ENCODE data around the gene PNPLA2.

PNPLA2 gene

DNA sequence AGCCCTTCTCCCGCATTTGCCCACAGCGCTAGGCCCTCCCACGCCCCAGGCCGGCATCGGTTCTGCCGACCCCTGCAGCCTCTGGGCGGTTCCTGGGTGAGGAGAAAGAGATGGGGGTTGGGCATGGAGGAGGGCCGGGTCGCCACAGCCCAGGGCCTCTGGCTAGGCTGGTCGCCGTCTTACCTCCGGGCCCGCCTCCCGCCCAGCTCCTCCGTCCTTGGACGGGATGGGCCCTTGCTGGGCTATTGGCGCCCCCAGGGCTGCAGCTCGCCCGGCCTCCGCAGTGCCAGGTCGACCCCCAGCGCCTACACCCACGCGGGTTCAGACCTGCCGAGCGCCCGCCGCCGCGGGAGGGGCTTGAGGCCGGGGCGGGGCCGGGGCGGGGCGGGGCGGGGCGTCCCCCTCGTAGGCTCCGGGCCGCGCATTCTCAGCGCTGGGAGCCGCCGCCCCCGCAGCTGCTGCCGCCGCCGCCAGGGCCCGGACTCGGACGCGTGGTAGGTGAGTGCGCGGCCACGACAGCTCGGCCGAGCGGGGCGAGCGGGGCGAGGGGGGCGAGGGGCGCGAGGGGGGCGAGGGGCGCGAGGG is 13.9 kb downstream of the PNPLA2 start, which contains the start of gene CD151:
Gene CD151, plus strand, starts transcription at position 424 of the 585 bp plus-strand sequence. CDS start 3,118 bp downstream, outside the sequence.
- DNase-seq: no peak

DNA sequence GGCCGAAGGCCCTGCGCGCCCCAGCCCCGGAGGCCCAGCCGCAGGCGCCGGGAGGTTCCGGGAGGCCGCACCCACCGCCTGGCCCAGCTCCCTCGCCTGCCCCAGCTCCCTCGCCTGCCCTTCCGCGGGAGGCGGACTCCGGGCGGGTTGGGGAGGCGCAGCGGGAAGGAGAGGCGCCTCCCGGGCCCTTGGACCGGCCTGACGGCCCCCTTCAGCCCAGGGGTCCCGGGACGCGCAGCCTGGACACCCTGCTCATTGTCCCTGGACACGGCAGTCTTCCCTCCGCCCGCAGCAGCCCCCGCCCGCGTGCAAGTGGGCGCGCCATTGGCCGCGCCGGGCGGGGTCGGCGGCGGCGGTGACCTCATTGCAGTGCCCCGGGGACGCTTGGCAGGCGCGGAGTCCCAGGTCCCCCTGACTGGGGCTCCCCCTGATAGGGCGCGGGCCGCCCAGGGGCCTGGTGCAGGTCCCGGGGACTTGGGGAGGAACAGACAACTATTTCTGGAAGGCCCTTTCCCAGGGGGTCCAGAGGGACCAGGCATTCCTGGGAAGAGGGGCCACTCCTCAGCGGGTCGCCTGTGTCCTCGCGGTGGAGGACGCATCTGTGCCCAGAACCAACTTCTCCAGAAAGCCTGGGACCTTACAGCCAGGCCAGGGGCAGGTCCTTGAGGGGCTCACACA is 14.5 kb downstream of the PNPLA2 start:
- no peak for DNase-seq

DNA sequence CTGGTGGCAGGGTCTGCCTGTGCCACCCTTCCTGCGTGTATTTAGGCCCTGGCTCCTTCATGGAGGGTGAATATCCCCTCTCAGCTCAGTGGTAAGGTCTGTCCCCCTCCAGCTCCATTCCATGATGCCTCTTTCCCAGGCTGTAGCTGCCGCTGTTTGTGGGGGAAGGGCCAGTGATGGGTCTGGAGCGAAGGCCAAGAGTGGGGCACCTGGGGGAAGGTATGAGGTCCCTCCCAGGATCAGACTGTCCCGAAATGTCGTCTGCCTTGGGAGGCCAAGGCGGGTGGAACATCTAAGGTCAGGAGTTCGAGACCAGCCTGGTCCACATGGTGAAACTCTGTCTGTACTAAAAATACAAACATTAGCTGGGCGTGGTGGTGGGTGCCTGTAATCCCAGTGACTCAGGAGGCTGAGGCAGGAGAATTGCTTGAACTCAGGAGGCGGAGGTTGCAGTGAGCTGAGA is 15.2 kb downstream of the PNPLA2 start:
- no peak for DNase-seq

DNA sequence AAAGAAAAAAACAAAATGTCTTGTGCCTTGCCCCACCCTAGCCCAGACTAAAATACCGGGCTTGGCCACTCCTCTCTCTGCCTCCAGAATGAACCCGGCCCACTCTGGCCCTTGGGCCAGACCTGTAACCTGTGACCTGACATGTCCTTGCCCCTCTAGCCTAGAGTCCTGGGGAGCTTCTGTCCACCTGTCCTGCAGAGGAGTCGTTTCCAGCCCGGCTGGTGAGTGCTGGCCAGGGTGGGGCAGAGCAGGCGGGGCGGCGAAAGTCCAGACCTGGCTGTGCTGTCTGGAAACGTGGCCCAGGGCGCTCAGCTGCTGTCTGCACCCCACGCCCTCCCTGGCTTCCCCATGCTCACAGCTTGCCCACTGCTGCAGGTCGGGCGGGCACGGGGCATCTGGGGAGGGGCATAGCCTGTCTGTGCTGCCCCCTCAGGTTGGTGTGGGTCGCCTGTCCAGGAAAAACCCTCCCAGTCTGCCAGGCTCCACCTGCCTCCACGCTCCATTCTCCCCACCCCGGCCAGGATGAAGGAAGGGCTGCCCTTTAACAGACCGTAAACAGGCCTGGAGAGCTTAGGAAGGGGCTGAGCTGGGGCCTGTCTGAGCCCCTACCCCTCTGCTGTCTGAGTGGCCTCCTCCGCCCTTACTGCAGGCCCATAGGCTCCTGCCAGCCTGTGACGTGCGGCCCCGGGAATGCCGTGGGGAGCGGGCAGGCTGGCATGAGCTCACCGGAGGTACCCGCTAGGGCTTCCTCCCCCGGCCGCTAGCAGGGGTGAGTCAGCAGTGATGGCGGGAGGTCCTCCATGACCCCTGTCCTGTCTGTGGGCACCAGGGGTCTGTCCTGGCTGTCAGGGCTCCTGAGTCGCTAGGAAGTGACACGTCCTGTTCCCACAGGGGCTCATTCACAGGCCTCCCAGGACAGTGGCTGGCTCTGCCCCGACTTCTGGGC is 15.9 kb downstream of the PNPLA2 start:
- no peak for DNase-seq

DNA sequence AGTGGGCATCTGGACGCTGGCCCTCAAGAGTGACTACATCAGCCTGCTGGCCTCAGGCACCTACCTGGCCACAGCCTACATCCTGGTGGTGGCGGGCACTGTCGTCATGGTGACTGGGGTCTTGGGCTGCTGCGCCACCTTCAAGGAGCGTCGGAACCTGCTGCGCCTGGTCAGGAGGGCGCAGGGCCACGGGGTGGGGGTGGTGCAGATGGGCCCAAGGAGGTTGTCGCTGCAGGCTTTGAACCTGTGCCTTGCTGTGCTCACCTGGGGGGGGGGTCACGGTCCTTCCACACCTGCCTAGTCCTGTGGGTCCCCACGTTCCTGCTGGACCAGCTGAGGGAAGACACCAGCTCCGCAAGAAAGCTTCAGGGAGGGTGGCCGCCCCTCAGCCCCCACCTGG is 17.6 kb downstream of the PNPLA2 start:
- DNase-seq: no peak

DNA sequence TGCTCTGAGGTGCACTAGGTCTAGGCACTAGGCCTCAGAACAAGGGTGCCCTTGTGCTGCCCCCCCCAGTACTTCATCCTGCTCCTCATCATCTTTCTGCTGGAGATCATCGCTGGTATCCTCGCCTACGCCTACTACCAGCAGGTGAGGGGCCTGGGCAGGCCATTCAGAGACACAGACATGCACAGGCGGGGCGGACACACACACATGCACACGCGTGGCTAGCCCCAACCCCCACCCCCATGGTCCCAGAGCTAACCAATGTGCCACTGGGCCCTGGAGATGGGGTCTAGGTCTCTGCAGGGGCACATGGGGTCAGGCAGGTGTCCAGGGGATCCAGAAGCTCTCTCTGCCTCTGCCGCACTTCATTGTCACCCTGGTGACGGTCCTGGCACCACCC is 18.0 kb downstream of the PNPLA2 start:
- DNase-seq: no peak

DNA sequence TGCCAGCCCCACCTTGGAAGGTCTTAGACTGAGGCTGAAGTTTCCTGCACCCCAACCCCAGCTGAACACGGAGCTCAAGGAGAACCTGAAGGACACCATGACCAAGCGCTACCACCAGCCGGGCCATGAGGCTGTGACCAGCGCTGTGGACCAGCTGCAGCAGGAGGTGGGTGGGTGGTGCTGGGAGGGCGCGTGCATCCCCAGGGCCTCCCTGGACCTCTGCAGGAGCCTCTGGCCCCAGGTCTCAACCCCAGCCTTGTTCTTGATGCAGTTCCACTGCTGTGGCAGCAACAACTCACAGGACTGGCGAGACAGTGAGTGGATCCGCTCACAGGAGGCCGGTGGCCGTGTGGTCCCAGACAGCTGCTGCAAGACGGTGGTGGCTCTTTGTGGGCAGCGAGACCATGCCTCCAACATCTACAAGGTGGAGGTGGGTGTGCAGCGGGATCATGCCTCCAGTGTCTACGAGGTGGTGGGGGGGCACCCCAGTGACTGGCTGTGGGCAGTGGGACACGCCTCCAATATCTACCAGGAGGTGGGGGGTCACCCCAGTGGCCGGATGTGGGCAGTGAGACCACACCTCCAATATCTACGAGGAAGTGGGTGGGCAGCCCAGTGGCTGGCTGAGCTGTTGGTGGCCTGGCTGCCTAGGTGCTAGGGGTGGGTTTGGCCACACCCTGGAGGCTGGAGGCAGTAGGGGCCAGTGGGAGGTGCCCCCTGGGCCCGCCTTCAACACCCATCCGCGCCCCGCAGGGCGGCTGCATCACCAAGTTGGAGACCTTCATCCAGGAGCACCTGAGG is 18.7 kb downstream of the PNPLA2 start:
- no peak for DNase-seq

DNA sequence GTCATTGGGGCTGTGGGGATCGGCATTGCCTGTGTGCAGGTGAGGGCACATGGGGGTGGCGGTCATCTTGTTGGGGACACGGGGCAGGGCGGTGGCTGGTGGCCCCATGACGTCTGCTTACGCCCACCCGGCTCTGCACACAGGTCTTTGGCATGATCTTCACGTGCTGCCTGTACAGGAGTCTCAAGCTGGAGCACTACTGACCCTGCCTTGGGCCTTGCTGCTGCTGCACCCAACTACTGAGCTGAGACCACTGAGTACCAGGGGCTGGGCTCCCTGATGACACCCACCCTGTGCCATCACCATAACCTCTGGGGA is 19.2 kb downstream of the PNPLA2 start:
- DNase-seq: no peak

DNA sequence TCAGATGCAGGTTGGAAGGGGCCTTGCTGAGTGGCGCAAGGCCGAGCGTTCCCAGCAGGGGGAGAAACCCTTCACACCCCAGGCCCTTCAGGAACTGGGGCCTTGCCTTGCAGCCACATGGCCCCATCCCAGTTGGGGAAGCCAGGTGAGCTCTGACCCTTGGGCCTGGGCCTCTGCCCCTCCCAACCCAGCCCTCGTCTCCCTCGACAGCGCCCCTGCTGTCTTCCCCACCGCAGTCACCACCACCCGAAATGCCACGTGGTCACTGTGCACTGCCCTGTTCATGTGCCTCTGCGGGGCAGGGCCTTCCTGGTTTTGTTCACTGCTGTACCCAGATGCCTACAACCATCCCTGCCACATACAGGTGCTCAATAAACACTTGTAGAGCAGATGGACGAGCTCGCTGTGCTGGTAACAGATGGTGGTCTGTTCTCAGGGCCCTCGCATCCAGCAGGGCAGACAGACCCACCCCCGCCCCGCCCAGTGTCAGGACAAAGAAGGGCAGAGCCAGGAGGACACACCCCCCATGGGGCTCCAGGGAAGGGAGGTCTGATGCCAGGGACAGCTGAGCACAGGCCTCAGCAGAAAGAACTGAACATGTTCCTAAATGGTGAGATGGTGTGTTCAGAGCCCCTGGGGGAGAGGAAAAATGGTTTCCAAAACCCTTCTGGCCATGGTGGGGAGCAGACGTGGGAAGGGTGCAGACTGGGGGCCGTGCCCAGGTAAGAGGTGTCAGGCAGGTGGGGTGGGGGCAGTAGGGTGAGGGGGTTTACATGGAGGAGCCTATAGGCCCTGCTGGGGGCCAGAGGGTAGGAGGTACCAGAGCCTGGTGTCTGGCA is 19.9 kb downstream of the PNPLA2 start:
- no peak for DNase-seq

DNA sequence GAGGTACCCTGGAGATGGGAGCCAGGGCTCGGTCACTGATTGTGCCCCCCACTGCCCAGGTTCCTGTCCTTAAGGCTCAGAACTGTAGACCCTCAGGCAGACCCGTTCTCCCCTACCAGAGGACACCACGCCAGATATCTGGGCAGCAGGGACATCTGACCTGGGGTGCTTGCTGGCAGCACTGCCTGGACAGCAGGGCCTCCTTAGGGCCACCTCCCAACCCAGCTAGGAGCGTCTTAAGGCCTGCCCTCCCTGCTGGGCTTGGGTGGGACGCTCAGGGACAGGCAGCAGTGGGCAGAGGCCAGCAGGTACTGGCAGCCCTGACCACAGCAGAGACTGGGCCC is 20.5 kb downstream of the PNPLA2 start:
- DNase-seq: no peak

DNA sequence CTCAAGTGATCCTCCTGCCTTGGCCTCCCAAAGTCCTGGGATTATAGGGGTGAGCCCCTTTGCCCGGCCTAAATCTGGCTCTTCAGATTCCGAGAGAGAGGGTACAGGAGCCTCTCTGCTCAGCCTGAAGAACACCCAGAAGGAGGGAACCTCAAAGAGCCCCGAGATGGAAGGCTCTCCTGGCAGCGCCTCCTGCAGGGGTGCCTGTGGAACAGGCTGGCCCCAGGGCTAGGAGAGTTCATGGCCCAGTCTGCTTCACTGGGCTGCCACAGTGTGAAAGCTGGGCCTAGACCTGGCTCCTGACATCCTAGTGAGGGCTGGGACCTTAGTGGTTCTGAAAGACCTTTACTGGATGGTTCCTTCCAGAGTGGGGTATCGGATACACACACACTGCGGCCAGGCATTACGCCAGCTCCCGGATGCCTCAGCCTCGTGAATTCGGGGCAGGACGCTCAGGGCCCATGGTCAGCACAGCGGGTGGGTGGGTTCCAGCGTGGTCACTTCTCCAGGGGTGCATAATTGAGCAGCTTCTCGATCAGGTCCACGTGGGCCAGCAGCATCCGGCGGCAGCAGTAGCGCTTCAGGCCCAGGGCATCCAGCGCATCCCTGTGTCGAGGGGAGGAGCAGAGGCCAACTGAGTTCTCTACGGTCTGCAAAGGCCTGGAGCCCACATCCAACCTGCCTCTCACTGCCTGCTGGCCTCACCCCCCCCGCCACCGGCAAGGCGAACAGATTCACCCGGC is 21.3 kb downstream of the PNPLA2 start:
- no peak for DNase-seq

DNA sequence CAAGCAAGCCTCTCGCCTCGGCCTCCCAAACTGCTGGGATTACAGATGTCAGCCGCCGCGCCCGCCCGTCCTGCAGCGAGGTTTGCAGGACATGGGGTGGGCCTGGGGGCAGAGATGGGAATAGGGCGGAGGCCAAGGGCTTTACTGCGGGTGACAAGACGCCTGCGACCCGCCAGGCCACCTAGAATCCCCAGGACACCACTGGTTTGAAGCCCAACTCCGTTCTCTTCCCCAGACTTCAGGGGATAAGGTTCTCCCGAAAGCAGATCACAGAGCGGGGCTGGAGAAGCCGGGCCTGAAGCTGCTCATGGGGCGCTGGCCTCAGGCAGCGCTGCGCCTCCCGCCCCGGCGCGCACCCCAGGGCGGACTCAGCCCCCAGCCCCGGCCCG is 23.3 kb downstream of the PNPLA2 start:
- DNase-seq: no peak

DNA sequence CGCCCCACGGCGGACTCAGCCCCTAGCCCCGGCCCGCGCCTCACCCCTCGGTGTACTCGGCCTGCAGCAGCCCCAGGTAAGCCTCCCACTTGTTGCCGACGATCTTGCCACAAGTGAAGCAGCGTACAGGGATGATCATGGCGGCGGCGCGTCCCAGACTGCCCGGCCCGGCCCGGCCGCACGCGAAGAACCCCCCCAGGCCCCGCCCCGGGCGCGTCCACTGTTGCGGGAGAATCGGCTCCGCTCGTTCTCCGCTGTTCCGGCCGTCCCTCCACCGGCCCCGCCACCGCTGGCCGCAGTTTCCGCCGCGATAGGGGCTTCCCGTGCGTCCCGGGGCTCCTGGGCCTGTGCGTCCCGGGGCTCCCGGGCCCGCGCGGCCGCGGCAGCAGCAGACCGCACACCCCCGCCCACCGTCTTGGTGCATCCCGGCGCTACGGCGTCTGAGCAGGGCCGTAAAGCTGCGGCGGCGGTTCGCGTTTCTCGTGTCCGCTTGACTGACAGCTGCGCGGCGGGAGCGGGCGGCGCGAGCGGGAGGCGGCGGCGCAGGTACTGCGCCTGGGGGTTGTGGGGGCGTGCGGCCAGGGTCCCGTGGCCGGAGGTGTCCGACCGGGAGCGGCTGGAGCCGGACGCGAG is 23.8 kb downstream of the PNPLA2 start, which contains the start of the genes POLR2L and TSPAN4:
Gene POLR2L, minus strand, starts transcription at position 160 of the 633 bp plus-strand sequence. Its CDS starts 21 bp downstream, at position 139.
Gene TSPAN4, plus strand, starts transcription at position 483 of the 633 bp plus-strand sequence. CDS start 7,453 bp downstream, outside the sequence.
- DNase-seq: peak; percentile 82

DNA sequence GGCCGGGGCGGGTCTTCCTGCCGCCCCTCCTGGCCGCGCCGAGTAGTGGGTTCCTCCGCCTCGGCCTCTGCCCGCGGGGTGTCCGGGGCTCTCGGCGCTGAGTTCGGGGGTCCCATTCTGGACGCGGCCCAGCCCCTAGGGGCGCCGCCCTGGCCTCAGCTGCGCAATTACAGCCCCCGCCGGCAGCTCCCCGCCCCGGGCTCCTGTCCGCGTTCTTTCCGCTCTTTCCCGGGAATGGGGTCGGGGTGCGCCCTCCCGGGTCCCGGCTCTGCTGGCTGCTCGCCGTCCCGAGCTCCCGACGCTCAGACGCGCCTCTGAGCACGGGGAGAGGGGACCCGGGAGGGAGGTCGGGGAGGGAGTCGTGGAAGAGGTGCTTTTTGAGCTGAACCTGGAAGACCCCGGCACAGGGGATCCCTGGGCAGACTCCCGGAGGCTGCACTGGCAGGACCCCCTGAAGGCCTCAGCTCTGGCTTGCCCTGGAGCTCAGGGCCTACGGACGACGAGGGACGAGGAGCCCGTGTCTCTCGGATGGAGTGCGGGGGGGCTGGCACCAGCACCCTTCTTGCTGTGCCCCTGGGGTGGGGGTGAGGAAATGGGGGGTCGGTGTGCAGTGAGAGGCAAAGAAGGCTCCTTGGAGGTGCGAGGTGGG is 24.5 kb downstream of the PNPLA2 start:
- no peak for DNase-seq

DNA sequence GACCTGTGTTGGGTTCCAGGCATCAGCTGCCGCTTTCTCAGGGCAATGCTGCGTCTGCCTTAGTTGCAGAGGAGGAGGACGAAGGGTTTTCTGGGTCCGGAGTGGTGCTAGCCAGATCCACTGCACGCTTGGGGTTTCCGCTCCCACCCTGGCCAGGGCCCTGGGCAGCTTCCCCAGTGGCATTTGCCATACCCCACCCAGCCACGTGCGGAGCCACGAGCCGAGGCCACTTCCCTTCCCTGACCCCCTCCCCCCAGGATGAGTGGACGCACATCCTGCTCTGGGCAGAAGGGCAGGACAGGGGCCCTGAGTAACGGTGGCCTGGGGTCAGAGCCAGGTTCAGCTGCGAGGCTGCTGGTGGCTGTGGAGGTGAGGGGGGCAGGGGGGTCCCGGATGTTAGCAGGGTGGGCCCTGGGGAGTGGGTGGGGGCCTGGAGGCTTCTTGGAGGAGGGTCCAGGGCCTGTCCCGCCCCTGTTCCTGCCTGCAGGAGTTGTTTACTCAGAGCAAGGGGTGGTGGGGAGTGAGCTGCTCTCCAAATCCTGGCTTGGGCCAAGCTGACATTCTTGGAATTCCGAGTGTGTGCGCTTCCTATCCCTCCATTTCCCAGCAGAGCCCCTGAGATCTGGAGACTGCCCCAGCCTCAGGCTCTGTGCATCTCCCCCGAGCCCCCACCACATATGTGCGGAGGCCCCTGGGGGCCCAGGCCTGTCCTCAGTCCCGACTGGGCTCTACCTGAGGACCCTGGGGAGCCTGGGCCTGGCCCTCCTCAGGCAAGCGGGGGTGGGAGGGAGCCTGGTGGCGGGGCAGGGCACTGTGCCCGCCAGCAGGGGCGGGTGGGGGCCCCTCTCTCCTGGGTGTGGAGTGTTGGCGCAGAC is 25.3 kb downstream of the PNPLA2 start:
- no peak for DNase-seq

DNA sequence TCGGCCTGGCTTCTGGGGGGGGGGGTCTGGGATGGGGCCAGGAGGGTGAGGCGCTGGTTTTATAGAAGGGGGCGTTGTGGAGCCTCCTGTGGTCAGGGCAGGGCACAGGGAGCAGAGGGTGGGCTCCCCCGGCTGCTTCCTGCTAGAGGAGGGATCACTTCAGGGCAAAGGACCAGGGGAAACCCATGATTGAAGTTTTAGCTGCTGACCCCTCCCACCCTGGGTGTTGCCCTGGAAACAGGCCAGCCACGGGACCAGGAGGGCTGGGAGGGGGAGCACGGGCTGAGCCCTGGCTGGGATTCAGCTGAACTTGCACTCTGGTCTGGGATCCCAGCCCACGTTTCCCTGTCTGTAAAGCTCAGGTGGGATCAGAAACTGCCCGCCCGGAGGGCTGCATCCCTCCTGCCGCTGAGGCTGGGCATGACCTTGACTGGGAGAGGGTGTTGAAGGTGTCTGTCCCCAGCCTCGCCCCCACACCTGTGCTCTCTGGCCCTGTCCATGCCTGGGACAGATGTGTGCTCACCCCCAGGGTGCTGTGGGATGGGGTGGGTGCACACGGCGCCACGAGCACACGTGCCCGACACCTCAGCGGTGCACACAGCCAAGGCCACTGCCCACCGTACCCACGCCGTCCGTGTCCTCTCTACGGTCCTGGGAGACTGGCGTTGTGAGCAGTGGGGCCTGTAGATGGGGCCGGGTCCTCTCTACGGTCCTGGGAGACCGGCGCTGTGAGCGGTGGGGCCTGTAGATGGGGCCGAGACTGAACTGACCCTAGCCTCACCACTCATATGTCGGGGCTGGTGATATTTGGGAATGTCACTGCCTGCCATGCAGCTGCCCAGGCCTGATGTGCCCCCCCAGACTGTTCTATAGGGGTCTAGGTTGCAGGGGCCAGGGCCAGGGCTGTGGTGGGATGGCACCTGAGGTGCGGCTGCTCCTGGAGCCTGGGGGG is 26.3 kb downstream of the PNPLA2 start:
- no peak for DNase-seq

DNA sequence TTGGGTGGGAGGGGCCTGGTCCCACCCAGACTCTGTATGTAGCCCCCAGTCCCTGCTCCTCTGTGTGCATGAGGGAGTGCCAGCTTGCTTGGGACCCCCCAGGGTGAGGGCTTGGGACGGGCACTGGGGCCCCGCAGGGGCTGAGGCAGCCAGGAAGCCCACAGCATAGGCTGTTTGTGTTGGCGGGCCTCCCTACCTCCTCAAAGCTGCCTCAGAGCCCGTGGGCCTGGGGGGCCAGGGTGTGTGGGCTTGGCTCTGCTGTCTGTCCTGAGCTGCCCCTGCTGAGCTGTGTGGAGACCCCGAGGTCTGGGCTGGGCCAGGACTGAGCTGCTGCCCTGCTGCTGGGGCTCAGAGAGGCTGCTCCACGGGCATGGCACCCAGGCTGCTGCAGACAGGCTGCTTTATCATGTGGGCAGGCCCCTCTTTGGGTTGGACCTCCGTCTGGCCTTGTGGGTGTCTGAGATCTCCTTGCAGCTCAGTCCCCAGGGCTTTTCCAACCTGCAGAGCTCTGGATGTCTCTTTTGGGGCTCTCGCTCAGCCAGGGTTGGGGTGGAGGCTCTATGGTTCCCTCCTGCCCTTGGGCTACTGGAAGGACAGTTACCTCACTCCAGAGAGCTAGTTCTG is 27.3 kb downstream of the PNPLA2 start:
- no peak for DNase-seq

All from NCI-H2029 (cell line).